ENCODE measurements around the gene SLC49A3. TPM values are rescaled to one million over a fixed set of nuclear protein-coding genes. Genes with fewer than 3 reads are reported as not detected.

The SLC49A3 gene
- total and polyA plus RNA-seq, 2 of the 8 experiments (the other 6 are each of a cell fraction or from before 2014, with no cell fraction given): 5.0 to 8.8 TPM

DNA sequence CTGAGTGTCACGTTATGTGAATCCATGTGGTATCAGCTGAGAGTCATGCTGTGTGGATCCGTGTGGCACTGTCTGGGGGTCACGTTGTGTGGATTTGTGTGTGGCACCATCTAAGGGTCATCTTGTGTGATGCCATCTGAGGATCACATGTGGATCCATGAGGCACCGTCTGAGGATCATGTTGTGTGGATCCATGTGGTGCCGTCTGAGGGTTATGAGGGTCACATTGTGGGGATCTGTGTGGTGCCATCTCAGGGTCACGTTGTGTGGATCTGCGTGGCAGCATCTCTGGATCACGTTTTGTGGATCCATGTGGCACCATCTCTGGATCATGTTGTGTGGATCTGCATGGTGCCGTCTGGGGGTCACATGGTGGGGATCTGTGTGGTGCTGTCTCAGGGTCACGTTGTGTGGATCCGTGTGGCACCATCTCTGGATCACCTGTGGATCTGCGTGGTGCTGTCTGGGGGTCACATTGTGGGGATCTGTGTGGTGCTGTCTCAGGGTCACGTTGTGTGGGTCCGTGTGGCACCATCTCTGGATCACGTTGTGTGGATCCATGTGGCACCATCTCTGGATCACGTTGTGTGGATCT is 56.7 kb downstream of the SLC49A3 start (continued):
- TF ChIP-seq RAD21 (IDR thresholded peaks at IDR 0.05 in 1 of 2, conservative IDR thresholded peaks at IDR 0.05 in 1 of 2; ENCODE audit: low read depth in 2 of 2, low read length in 2 of 2) (no peak), BRCA1 (IDR thresholded peaks at IDR 0.05; ENCODE audit: low read depth, low read length) (no peak), RBBP5 (IDR thresholded peaks at IDR 0.05; ENCODE audit: borderline replicate concordance, low read depth, low read length) (no peak), HDAC2 (IDR thresholded peaks at IDR 0.05; ENCODE audit: borderline replicate concordance in 1 of 2, low read depth in 2 of 2, low read length in 2 of 2) (no peak), MAFK (IDR thresholded peaks at IDR 0.05; ENCODE audit: low read depth, low read length) (no peak)

Other genes starting within 250 kb of the SLC49A3 start
- 110 and 117 TPM in 2 replicates for gene ZNF721, start 190.0 kb downstream of the SLC49A3 start, total RNA-seq (2021; fragmentation: NEBNext Ultra II Directional; extraction: Animal tissue kit (Norgen Biotek cat#: 25700))
- gene ZNF721, start 190.0 kb downstream of the SLC49A3 start, polyA plus RNA-seq (2011; rRNA removed): 7.1 and 12.6 TPM in 2 replicates
- gene PIGG, start 189.9 kb downstream of the SLC49A3 start, total RNA-seq (2021; fragmentation: NEBNext Ultra II Directional; extraction: Animal tissue kit (Norgen Biotek cat#: 25700)): 34.8 and 42.2 TPM in 2 replicates
- gene PIGG, start 189.9 kb downstream of the SLC49A3 start, polyA plus RNA-seq (2011; rRNA removed): 43.3 and 52.9 TPM in 2 replicates
- gene TMEM271, start 112.9 kb downstream of the SLC49A3 start, total RNA-seq (2021; fragmentation: NEBNext Ultra II Directional; extraction: Animal tissue kit (Norgen Biotek cat#: 25700)): 0.35 TPM in 1 of 2 replicates, not detected in the other
- gene TMEM271, start 112.9 kb downstream of the SLC49A3 start, polyA plus RNA-seq (2011; rRNA removed): 0.08 and 0.14 TPM in 2 replicates
- gene PDE6B, start 63.6 kb downstream of the SLC49A3 start, total RNA-seq (2021; fragmentation: NEBNext Ultra II Directional; extraction: Animal tissue kit (Norgen Biotek cat#: 25700)): 4.1 and 4.5 TPM in 2 replicates
- 8.0 and 8.4 TPM in 2 replicates for gene PDE6B, start 63.6 kb downstream of the SLC49A3 start, polyA plus RNA-seq (2011; rRNA removed)
- 375 and 413 TPM in 2 replicates for gene ATP5ME, start 14.9 kb downstream of the SLC49A3 start, total RNA-seq (2021; fragmentation: NEBNext Ultra II Directional; extraction: Animal tissue kit (Norgen Biotek cat#: 25700))
- gene ATP5ME, start 14.9 kb downstream of the SLC49A3 start, polyA plus RNA-seq (2011; rRNA removed): 450 and 538 TPM in 2 replicates
- gene MYL5, start 14.6 kb downstream of the SLC49A3 start, total RNA-seq (2021; fragmentation: NEBNext Ultra II Directional; extraction: Animal tissue kit (Norgen Biotek cat#: 25700)): 5.5 and 5.7 TPM in 2 replicates
- gene MYL5, start 14.6 kb downstream of the SLC49A3 start, polyA plus RNA-seq (2011; rRNA removed): 6.3 and 6.8 TPM in 2 replicates
- gene PCGF3, start 16.7 kb upstream of the SLC49A3 start, total RNA-seq (2021; fragmentation: NEBNext Ultra II Directional; extraction: Animal tissue kit (Norgen Biotek cat#: 25700)): 49.7 and 52.9 TPM in 2 replicates
- 52.7 and 67.4 TPM in 2 replicates for gene PCGF3, start 16.7 kb upstream of the SLC49A3 start, polyA plus RNA-seq (2011; rRNA removed)
- 0.56 and 0.67 TPM in 2 replicates for gene CPLX1, start 137.0 kb upstream of the SLC49A3 start, total RNA-seq (2021; fragmentation: NEBNext Ultra II Directional; extraction: Animal tissue kit (Norgen Biotek cat#: 25700))
- gene CPLX1, start 137.0 kb upstream of the SLC49A3 start, polyA plus RNA-seq (2011; rRNA removed): 0.32 and 1.3 TPM in 2 replicates
- 70.8 and 76.9 TPM in 2 replicates for gene GAK, start 243.2 kb upstream of the SLC49A3 start, total RNA-seq (2021; fragmentation: NEBNext Ultra II Directional; extraction: Animal tissue kit (Norgen Biotek cat#: 25700))
- 31.5 and 50.3 TPM in 2 replicates for gene GAK, start 243.2 kb upstream of the SLC49A3 start, polyA plus RNA-seq (2011; rRNA removed)
- 3.0 and 4.9 TPM in 2 replicates for gene TMEM175, start 243.3 kb upstream of the SLC49A3 start, total RNA-seq (2021; fragmentation: NEBNext Ultra II Directional; extraction: Animal tissue kit (Norgen Biotek cat#: 25700))
- 20.7 and 32.8 TPM in 2 replicates for gene TMEM175, start 243.3 kb upstream of the SLC49A3 start, polyA plus RNA-seq (2011; rRNA removed)

Measured in H1 (cell line).